WTC11 (cell line): ENCODE measurements around the gene NDUFB10. TPM values are rescaled to one million over a fixed set of nuclear protein-coding genes. Genes with fewer than 3 reads are reported as not detected.

ENCODE experiments used
- ATAC-seq: fragments of 200-7000 bp; cut with Tn5 transposase; 2 replicates; pipeline ENCODE4 v1.10.0; 2021; ENCODE audit warnings: mild to moderate bottlenecking, moderate library complexity
- CTCF ChIA-PET: fragments of 300-600 bp; sonication (Branson Sonifier 250); formaldehyde crosslinking; loops from one replicate; lab custom pipeline; 2021; ENCODE audit warnings: antibody characterized with exemption; lab: Charles Lee
- POLR2A ChIA-PET: fragments of 350-600 bp; sonication (Branson Sonifier 250); formaldehyde crosslinking; loops from one replicate; lab custom pipeline; 2021; ENCODE audit warnings: antibody characterized with exemption; lab: Charles Lee
- DNase-seq: peaks from one replicate; pipeline ENCODE4 v3.0.0; 2021; ENCODE audit warnings: low spot score
- H3K27ac Mint-ChIP-seq: 2 replicates; pipeline ENCODE4 v1.8.0; 2021; ENCODE audit warnings: mixed read lengths
- H3K27me3 Mint-ChIP-seq: 2 replicates; pipeline ENCODE4 v1.8.0; 2021; ENCODE audit warnings: low read depth, mild to moderate bottlenecking, moderate library complexity, mixed read lengths
- H3K36me3 Mint-ChIP-seq: 2 replicates; pipeline ENCODE4 v1.8.0; 2021; ENCODE audit warnings: mixed read lengths
- H3K4me1 Mint-ChIP-seq: 2 replicates; pipeline ENCODE4 v1.8.0; 2022; ENCODE audit warnings: mixed read lengths
- H3K4me3 Mint-ChIP-seq: 2 replicates; pipeline ENCODE4 v1.8.0; 2021; ENCODE audit warnings: mild to moderate bottlenecking, moderate library complexity, mixed read lengths
- H3K9me3 Mint-ChIP-seq: 2 replicates; pipeline ENCODE4 v1.8.0; 2021; ENCODE audit warnings: mixed read lengths
- CREB1 ChIP-seq: sonication (generic); formaldehyde crosslinking; IDR thresholded peaks from 2 replicates; pipeline ENCODE4 v1.8.0; 2023; ENCODE audit warnings: mild to moderate bottlenecking, missing genetic modification reagents
- CREM ChIP-seq: sonication (generic); formaldehyde crosslinking; IDR thresholded peaks from 2 replicates; pipeline ENCODE4 v1.8.1; 2022; ENCODE audit warnings: mild to moderate bottlenecking, missing genetic modification reagents, moderate library complexity
- ETV6 ChIP-seq: sonication (generic); formaldehyde crosslinking; IDR thresholded peaks from 2 replicates; pipeline ENCODE4 v1.8.1; 2022; ENCODE audit warnings: mild to moderate bottlenecking, missing genetic modification reagents
- FOXP1 ChIP-seq: sonication (generic); formaldehyde crosslinking; IDR thresholded peaks from 2 replicates; pipeline ENCODE4 v1.8.0; 2022; ENCODE audit warnings: missing genetic modification reagents, mild to moderate bottlenecking, moderate library complexity, borderline replicate concordance
- HMGA2 ChIP-seq: fragments of 250-450 bp; sonication (Bioruptor Pico); IDR thresholded peaks from 2 replicates; pipeline ENCODE4 v1.4.0; 2021; ENCODE audit warnings: mild to moderate bottlenecking, moderate library complexity
- KAT7 ChIP-seq: sonication (generic); formaldehyde crosslinking; IDR thresholded peaks from 2 replicates; pipeline ENCODE4 v1.8.1; 2023; ENCODE audit warnings: missing genetic modification reagents, mild to moderate bottlenecking, borderline replicate concordance
- MYBL2 ChIP-seq: sonication (generic); formaldehyde crosslinking; IDR thresholded peaks from 2 replicates; pipeline ENCODE4 v1.8.1; 2023; ENCODE audit warnings: mild to moderate bottlenecking, moderate library complexity, missing genetic modification reagents
- ZNF121 ChIP-seq: sonication (generic); formaldehyde crosslinking; IDR thresholded peaks from 2 replicates; pipeline ENCODE4 v1.8.0; 2023; ENCODE audit warnings: missing genetic modification reagents
- ZNF219 ChIP-seq: sonication (generic); formaldehyde crosslinking; IDR thresholded peaks from 2 replicates; pipeline ENCODE4 v1.8.0; 2023; ENCODE audit warnings: missing genetic modification reagents, mild to moderate bottlenecking, borderline replicate concordance
- ZNF317 ChIP-seq: sonication (generic); formaldehyde crosslinking; IDR thresholded peaks from 2 replicates; pipeline ENCODE4 v1.8.1; 2023; ENCODE audit warnings: low read depth, mild to moderate bottlenecking, moderate library complexity, missing genetic modification reagents, borderline replicate concordance
- ZNF671 ChIP-seq: fragments of 250-450 bp; sonication (Bioruptor Pico); IDR thresholded peaks from 2 replicates; pipeline ENCODE4 v1.8.0; 2021; ENCODE audit warnings: mild to moderate bottlenecking
- total RNA-seq: library from RNA; stranded (reverse); gene quantifications from 3 replicates; pipeline ENCODE4 v1.2.3, GENCODE V29; 2021
- TF ChIP-seq, protein P1 (sequence below): sonication (generic); formaldehyde crosslinking; IDR thresholded peaks from 2 replicates; pipeline ENCODE4 v1.8.0; 2022; ENCODE audit warnings: missing genetic modification reagents
- TF ChIP-seq, protein P2 (sequence below): sonication (generic); formaldehyde crosslinking; IDR thresholded peaks from 2 replicates; pipeline ENCODE4 v1.8.1; 2022; ENCODE audit warnings: low read depth, mild to moderate bottlenecking, moderate library complexity, missing genetic modification reagents, borderline replicate concordance
- TF ChIP-seq, protein P3 (sequence below): sonication (generic); formaldehyde crosslinking; IDR thresholded peaks from 2 replicates; pipeline ENCODE4 v1.8.1; 2023; ENCODE audit warnings: mild to moderate bottlenecking, missing genetic modification reagents
- TF ChIP-seq, protein P4 (sequence below): fragments of 250-450 bp; sonication (Bioruptor Pico); IDR thresholded peaks from 2 replicates; pipeline ENCODE4 v2.1.2; 2022; ENCODE audit warnings: mild to moderate bottlenecking, moderate library complexity
- TF ChIP-seq, protein P5 (sequence below): sonication (generic); formaldehyde crosslinking; IDR thresholded peaks from 2 replicates; pipeline ENCODE4 v1.8.1; 2023; ENCODE audit warnings: mild to moderate bottlenecking, moderate library complexity, missing genetic modification reagents
- TF ChIP-seq, protein P6 (sequence below): sonication (generic); formaldehyde crosslinking; conservative IDR thresholded peaks from 2 replicates; pipeline ENCODE4 v1.8.1; 2023; ENCODE audit warnings: mild to moderate bottlenecking, low read depth, missing genetic modification reagents, moderate library complexity
- TF ChIP-seq, protein P7 (sequence below): sonication (generic); formaldehyde crosslinking; IDR thresholded peaks from 2 replicates; pipeline ENCODE4 v1.8.1; 2022; ENCODE audit warnings: mild to moderate bottlenecking, moderate library complexity, missing genetic modification reagents

Gene NDUFB10
- total RNA-seq, 1 experiment from 2014 or later = 228 TPM

DNA sequence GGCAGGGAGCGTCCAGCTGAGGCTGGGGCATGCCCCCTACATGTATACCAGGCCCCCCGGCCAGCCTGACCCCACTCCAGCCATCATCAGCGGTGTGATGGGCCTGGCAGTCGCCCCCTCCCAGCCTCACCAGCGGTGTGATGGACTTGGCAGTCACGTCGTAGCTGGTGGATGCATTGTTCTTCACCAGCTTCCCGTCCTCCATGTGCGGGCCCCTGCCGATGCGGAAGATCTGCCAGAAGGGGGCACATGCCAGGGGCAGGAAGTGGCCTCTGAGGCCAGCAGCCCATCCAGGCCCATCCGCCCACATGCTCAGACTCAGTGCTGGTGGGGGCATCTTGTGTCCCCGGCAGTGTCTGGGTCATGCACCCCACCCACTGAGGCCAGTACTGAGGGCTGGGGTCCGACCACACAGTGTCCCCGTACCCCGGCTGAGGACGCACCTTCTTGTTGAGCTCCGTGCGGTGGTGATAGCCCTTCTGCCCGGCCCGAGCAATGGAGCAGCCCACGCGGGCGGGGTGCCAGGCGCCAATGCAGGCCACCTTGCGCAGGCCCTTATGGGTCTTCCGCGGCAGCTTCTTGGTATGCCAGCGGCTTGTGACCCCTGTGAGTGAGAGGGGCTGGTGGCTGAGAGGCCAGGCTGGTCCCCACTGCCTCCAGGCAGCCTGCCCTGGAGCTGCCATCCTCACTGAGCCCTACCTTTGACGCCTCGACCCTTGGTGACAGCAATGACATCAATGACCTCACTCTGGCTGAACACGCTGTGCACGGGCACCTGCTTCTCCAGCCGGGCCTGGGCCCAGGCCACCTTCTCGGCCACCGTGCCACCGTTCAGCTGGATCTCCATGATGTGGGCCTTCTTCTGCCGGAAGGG is 12.6 kb upstream of the NDUFB10 start (continued):
- TF ChIP-seq, protein P1, sequence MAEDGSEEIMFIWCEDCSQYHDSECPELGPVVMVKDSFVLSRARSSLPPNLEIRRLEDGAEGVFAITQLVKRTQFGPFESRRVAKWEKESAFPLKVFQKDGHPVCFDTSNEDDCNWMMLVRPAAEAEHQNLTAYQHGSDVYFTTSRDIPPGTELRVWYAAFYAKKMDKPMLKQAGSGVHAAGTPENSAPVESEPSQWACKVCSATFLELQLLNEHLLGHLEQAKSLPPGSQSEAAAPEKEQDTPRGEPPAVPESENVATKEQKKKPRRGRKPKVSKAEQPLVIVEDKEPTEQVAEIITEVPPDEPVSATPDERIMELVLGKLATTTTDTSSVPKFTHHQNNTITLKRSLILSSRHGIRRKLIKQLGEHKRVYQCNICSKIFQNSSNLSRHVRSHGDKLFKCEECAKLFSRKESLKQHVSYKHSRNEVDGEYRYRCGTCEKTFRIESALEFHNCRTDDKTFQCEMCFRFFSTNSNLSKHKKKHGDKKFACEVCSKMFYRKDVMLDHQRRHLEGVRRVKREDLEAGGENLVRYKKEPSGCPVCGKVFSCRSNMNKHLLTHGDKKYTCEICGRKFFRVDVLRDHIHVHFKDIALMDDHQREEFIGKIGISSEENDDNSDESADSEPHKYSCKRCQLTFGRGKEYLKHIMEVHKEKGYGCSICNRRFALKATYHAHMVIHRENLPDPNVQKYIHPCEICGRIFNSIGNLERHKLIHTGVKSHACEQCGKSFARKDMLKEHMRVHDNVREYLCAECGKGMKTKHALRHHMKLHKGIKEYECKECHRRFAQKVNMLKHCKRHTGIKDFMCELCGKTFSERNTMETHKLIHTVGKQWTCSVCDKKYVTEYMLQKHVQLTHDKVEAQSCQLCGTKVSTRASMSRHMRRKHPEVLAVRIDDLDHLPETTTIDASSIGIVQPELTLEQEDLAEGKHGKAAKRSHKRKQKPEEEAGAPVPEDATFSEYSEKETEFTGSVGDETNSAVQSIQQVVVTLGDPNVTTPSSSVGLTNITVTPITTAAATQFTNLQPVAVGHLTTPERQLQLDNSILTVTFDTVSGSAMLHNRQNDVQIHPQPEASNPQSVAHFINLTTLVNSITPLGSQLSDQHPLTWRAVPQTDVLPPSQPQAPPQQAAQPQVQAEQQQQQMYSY = no peak
- TF ChIP-seq FOXP1 (CRISPR knock-in tag) (no peak), ZNF671 (CRISPR knock-in tag) (no peak), KAT7 (CRISPR knock-in tag) (no peak), HMGA2 (CRISPR knock-in tag) (no peak), CREM (no peak), MYBL2 (CRISPR knock-in tag) (no peak)
- TF ChIP-seq, protein P2, sequence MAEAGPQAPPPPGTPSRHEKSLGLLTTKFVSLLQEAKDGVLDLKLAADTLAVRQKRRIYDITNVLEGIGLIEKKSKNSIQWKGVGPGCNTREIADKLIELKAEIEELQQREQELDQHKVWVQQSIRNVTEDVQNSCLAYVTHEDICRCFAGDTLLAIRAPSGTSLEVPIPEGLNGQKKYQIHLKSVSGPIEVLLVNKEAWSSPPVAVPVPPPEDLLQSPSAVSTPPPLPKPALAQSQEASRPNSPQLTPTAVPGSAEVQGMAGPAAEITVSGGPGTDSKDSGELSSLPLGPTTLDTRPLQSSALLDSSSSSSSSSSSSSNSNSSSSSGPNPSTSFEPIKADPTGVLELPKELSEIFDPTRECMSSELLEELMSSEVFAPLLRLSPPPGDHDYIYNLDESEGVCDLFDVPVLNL (CRISPR knock-in tag) = no peak
- TF ChIP-seq, protein P3, sequence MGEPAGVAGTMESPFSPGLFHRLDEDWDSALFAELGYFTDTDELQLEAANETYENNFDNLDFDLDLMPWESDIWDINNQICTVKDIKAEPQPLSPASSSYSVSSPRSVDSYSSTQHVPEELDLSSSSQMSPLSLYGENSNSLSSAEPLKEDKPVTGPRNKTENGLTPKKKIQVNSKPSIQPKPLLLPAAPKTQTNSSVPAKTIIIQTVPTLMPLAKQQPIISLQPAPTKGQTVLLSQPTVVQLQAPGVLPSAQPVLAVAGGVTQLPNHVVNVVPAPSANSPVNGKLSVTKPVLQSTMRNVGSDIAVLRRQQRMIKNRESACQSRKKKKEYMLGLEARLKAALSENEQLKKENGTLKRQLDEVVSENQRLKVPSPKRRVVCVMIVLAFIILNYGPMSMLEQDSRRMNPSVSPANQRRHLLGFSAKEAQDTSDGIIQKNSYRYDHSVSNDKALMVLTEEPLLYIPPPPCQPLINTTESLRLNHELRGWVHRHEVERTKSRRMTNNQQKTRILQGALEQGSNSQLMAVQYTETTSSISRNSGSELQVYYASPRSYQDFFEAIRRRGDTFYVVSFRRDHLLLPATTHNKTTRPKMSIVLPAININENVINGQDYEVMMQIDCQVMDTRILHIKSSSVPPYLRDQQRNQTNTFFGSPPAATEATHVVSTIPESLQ (CRISPR knock-in tag) = no peak

DNA sequence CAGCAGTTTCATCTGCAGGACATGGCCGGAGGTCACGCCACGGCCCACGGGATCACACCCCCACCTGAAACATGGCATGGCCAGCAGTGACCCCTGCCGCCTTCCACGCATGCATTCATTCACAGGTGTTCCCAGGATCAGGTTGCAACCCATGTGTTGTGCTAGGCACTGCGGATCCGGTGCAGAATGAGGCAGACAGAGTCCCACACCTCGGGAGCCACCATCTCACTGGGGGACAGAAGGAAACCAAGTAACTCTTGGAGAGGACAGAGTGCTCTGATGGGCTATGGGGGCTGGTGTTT is 12.0 kb upstream of the NDUFB10 start:
- Mint-ChIP-seq H3K27me3 (peaks cover 17% of the 10 kb centered on the region), H3K4me1 (peaks cover 13% of the 10 kb centered on the region), H3K36me3 (no peaks in the 10 kb centered on the region), H3K9me3 (no peaks in the 10 kb centered on the region), H3K27ac (no peak overlapping the region), H3K4me3 (no peak overlapping the region)
- no peak for DNase-seq
- CTCF ChIA-PET = interaction anchor here (0.6 to 2.8 kb wide), 7 partner anchors 12 to 123 kb away, joined by 3 to 13 read pairs (median 4); no protein-coding TSS in a partner anchor
- no peak for ATAC-seq
- POLR2A ChIA-PET = interaction anchor here (1.9 kb wide), 1 partner anchor 17 kb away, joined by 6 read pairs; the partner anchor contains the start of gene RPS2
- TF ChIP-seq, protein P4, sequence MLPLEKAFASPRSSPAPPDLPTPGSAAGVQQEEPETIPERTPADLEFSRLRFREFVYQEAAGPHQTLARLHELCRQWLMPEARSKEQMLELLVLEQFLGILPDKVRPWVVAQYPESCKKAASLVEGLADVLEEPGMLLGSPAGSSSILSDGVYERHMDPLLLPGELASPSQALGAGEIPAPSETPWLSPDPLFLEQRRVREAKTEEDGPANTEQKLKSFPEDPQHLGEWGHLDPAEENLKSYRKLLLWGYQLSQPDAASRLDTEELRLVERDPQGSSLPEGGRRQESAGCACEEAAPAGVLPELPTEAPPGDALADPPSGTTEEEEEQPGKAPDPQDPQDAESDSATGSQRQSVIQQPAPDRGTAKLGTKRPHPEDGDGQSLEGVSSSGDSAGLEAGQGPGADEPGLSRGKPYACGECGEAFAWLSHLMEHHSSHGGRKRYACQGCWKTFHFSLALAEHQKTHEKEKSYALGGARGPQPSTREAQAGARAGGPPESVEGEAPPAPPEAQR (CRISPR knock-in tag) = no peak
- no peak for TF ChIP-seq ZNF317 (CRISPR knock-in tag)
- no peak for TF ChIP-seq ZNF121 (CRISPR knock-in tag)
- no peak for TF ChIP-seq ETV6 (CRISPR knock-in tag)
- TF ChIP-seq, protein P5, sequence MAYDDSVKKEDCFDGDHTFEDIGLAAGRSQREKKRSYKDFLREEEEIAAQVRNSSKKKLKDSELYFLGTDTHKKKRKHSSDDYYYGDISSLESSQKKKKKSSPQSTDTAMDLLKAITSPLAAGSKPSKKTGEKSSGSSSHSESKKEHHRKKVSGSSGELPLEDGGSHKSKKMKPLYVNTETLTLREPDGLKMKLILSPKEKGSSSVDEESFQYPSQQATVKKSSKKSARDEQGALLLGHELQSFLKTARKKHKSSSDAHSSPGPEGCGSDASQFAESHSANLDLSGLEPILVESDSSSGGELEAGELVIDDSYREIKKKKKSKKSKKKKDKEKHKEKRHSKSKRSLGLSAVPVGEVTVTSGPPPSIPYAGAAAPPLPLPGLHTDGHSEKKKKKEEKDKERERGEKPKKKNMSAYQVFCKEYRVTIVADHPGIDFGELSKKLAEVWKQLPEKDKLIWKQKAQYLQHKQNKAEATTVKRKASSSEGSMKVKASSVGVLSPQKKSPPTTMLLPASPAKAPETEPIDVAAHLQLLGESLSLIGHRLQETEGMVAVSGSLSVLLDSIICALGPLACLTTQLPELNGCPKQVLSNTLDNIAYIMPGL (CRISPR knock-in tag) = no peak
- no peak for TF ChIP-seq CREB1 (CRISPR knock-in tag)
- no peak for TF ChIP-seq ZNF219
- TF ChIP-seq, protein P6, sequence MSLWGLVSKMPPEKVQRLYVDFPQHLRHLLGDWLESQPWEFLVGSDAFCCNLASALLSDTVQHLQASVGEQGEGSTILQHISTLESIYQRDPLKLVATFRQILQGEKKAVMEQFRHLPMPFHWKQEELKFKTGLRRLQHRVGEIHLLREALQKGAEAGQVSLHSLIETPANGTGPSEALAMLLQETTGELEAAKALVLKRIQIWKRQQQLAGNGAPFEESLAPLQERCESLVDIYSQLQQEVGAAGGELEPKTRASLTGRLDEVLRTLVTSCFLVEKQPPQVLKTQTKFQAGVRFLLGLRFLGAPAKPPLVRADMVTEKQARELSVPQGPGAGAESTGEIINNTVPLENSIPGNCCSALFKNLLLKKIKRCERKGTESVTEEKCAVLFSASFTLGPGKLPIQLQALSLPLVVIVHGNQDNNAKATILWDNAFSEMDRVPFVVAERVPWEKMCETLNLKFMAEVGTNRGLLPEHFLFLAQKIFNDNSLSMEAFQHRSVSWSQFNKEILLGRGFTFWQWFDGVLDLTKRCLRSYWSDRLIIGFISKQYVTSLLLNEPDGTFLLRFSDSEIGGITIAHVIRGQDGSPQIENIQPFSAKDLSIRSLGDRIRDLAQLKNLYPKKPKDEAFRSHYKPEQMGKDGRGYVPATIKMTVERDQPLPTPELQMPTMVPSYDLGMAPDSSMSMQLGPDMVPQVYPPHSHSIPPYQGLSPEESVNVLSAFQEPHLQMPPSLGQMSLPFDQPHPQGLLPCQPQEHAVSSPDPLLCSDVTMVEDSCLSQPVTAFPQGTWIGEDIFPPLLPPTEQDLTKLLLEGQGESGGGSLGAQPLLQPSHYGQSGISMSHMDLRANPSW (CRISPR knock-in tag) = no peak
- TF ChIP-seq, protein P7, sequence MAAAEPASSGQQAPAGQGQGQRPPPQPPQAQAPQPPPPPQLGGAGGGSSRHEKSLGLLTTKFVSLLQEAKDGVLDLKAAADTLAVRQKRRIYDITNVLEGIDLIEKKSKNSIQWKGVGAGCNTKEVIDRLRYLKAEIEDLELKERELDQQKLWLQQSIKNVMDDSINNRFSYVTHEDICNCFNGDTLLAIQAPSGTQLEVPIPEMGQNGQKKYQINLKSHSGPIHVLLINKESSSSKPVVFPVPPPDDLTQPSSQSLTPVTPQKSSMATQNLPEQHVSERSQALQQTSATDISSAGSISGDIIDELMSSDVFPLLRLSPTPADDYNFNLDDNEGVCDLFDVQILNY (CRISPR knock-in tag) = no peak
